NCI-H748 (cell line): ENCODE data around the gene GLCCI1.
"Not testable (repeated sequence)": the region's sequence is repeated elsewhere in the genome, so short reads cannot be mapped to it uniquely, and the experiment has no call there.

Source experiments
- DNase-seq: peaks from one replicate; lab custom pipeline; 2025; ENCODE audit not compliant: unreplicated experiment; lab: John Stamatoyannopoulos, UW

GLCCI1 gene

DNA sequence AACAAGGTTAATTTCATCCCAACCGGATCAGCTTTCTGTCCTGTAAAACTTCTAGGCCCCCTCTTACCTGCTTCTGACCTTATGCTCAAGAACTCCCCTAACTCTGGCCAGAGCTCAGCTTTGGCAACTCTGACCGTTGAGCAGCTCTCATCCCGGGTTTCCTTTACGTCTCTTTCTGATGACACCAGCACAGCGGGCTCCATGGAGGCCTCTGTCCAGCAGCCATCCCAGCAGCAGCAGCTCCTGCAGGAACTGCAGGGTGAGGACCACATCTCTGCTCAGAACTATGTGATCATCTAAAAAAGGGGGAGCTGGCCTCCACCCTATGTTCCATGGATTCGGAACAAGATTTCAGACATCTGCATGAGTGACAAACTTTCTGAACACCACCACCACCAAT is 117.6 kb downstream of the GLCCI1 start:
- DNase-seq, result no peak

DNA sequence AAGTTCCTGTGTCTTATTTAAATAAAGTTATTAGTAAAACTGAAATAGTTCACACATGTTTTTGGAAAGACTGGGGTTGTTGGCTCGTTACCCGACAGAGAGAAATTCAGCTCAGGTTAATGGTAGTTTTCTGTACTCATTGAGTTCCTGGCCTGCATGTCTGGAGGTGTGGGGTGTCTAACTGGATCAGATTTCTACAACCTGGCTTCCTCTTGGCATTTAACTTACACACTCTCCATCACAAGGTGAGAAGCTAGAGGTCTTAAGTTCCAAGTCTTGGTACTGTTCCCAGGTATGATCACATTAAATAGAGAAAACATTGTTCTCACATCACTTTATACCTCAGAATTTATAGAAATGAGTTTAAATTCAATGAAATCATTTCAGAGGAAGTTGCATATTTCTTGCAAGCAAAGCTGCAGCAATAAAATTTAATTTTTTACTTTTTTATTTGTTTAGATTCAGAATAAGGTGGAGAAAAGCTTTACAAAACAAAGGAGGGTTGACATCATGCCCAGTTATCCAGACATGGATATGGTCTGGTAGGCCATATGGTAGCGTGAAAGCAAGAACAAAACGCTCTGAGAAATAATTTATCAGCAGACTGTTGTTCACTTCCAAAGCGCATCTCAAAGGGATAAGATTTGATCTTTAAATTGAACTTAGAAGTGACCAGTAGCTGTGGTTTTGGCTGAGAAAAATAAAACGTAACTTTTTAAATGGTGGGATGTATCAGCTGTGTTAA is 120.6 kb downstream of the GLCCI1 start:
- DNase-seq, result no peak

GRCh38 chr7:8092140-8092539 is 123.5 kb downstream of the GLCCI1 start:
- no peak for DNase-seq

DNA sequence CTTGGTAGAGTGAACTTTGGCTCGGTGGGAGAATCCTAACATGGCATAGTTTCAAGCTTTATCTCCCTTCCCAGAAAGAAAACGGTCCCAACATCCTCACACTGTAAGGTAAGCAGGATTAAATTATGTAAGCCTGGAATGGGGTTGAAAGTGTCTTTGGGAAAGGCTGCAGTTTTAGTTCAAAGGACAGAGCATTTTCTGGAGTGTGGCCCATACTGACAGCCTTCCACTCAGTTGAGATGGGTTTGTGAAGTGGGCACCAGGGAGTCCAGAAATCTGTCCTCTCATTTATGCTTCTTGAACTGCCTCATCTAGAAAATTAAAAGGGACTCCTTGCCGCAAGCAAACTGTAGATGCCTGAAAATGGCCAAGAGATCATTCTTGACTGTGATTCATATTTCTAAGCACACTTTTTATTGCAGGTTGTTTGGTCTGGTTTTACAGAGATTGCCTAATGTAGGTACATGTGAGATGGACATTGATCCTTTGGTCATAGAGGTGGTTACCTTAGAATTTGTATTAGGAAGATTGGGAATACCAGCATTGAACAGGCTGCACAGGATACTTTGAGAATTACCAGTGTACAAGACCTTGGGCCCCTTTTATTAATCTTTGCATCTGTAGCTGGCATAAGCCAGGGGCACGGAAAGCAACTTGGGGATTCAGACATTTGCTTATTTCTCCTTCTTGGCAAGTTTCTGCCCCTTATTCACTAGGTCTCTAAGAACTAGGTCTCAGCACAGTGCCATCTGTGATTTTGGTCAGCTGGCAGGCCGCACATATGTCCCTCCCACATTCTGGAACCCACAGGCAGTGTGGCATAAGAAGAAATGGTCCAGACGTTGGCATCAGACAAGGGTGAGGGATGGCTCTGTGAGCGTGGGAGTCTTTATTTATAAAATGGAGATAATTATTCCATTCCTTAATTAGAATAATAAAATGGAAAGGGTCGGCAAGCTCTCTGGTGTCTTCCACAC is 125.9 kb downstream of the GLCCI1 start:
- no peak for DNase-seq

- DNase-seq, result not testable (repeated sequence)
These were observed 132.7 kb downstream of the GLCCI1 start for GRCh38 chr7:8101292-8101691.

DNA sequence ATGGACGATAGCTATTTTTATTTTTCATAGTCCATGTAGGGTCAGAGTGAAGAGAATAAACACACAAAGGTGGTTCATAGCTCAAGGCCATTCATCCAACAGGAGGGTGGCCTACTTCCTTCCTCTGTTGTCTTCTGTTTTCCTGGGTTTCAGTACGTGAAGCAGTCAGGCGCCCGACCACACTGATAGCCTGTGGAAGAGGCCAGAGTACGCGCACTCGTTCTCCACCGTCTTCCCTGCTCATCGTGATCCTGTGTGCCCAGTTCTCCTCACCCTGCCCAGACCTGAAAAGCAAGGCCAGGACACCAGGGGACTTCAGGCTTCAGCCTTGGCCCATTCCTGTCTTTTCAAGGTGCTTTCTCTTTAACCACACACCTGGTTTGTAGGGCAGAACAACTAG is 134.7 kb downstream of the GLCCI1 start:
- DNase-seq, result no peak

GRCh38 chr7:8105449-8106095 is 137.0 kb downstream of the GLCCI1 start:
- no peak for DNase-seq

DNA sequence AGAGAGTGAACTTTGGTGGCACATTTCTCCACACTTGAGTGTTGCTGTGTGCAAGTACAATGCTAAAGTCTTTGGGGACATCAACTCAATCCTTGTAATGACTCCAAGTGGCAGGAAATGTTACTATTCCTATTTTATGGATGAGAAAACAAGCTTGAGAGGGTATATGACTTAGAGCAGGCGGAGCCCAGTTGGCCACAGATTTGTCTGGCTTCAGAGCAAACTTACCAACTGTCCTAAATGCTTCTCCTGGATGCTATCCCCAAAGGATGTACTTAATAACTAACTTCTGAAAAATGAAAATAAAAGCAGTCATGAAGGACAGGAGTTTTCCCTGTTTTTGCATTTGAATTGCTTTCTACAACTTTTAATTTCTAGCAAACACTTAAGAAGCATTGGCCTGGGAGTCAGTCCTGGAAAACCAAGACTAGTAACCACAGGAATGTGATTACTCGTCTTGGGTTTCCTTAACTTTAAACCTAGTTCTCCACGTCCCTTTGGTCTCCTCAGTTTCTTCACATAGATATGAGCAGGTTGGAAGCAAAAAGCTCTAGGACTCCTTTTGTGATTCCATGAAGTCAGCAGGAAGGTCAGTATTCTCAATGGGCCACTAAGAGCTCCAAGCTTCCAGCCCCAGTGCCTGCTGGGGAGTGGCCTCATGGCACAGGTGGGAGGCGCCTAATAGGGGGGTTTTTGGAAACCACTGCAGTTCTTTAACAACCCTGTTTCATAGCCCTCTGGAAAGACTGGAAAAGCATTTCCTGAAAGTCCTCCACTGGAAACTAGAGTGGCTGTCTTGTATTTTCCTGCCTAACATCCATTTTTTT is 140.8 kb downstream of the GLCCI1 start:
- no peak for DNase-seq

DNA sequence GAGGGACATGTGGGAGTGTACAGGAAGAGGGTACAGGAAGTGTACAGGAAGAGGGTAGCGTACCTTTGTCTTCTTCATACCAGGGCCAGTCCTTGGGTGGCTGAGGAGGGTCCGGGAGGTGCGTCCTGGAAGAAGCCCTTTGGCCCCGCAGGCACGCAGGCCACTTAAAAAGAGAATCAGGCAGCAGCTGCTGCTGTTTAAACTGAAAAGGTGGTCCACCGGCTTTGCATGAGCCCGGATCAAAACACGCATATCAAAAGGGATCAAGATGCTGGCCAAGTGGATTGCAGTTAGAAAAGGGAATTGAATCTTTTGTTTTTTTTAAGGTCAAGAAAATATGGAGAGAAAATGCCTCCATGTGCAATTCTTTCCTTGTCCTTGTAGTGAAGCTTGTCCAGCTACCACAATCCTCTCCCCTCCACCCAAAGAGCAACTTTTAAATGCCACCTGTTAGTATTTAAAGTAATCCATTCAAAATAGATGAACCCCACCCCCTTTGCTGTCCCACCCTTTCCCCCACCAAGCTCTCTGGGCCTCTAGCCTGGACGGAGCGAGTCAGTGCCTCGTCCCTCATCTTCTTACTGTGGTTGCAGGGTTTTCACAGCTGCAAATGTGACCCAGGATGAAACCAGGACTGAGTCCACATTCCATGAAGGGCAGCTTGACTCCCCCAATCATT is 142.8 kb downstream of the GLCCI1 start:
- DNase-seq, result no peak

- no peak for DNase-seq
These were observed 144.1 kb downstream of the GLCCI1 start for GRCh38 chr7:8112685-8113084.

- no peak for DNase-seq
These were observed 144.6 kb downstream of the GLCCI1 start for GRCh38 chr7:8113184-8113583.

DNA sequence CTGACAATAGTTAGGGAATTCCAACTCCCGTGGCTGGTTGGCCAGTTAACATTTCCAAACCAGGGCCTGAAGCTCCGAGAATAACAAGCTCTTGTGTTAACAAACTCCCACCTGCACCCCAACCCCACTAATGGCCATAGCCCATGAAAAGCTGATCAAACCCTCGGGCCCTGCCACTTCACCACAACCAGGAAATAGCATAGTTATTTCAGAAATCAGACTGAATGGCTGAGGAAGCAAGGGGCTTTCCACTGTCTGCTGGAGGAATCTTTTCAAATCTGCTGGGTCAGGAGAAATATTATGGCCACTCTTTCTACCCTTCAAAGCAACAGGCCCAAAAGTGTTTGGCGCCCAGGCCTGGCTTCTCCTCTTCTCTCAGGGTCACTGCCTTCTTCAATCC is 145.6 kb downstream of the GLCCI1 start:
- no peak for DNase-seq

DNA sequence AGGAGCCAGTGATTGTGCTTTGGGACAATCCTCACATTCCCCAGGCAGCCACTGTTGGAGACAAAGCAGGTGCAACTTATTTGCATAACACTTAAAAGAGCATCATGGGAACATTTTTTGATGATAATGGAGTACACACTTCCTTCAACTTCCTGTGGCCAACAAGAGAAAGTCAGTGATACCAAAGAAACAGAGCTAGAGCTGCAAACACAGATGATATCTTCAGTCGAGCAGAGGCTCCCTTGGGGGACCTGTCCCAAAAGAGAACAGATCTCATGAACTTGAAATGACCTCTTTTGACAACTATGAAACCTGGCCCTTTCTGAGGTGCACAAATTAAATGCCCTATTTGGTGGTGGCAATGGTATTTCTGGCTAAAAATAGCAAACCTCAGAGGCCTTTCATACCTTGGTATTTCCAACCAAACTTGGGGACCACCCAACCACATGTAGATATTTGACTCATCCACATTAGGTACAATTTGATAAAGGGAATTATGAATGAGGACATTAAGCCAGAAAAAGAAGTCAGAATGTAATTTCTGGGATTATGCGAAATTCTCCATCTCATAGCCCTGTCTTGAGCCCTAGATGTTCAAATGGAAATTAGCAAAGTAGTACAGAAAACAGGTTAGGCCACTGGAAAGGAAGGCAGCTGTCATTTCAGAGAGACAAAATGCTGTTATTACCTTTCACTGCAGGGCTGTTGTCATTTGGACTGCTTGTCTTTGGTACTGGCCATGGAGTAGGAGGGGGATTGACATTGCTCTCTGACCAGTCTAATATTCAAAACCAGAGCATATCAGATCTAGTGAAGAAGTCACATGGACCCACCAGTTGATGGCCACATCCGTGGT is 147.2 kb downstream of the GLCCI1 start:
- no peak for DNase-seq

DNA sequence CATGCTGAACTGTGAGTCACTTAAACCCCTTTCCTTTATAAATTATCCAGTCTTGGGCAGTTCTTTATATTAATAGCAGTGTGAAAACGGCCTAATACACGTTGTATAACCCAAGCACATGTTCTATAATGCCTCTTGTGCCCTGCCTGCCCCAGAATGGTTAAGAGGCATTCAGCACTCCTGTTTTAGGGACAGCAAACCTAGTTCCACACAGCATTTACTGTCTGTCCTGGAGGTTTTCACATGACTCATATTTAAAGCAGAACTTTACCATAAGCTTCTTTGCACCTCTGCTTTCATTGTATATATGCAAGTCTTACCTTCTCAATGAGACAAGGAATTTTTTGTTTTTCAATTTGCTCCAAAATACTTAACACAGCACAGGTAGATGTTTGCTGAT is 148.6 kb downstream of the GLCCI1 start:
- no peak for DNase-seq

DNA sequence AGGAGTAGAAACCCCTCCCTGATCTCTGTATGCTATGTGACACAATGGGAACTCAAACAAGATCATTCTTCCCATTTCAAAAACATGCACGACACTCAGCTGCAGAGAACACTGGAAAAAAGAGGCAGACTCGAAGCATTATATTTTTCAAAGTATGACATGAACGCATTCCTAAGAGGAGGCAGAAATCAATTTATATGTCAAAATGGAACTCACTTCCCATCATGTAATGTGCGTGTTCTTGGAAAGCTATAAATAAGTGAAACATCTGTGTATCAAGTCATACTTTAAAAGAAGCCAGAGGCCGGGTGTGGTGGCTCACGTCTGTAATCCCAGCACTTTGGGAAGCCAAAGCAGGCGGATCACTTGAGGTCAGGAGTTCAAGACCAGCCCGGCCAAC is 150.7 kb downstream of the GLCCI1 start:
- no peak for DNase-seq

- DNase-seq, result no peak
These were observed 151.9 kb downstream of the GLCCI1 start for GRCh38 chr7:8120390-8121058.

DNA sequence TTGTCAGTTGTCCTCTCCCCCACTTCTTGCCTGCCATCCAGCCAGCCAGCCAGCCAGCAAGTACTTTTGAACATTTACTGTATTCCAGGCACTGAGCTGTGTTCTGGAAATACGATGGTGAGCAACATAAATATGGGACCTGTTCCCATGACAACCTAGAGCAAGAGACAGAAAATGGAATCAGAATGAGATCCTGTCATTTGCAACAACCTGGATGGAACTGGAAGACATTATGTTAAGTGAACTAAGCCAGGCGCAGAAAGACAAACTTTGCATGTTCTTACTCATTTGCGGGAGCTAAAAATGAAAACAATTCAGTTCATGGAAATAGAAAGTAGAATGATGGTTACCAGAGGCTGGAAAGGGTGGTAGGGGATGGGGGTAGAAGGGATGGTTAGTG is 152.6 kb downstream of the GLCCI1 start:
- DNase-seq, result no peak

DNA sequence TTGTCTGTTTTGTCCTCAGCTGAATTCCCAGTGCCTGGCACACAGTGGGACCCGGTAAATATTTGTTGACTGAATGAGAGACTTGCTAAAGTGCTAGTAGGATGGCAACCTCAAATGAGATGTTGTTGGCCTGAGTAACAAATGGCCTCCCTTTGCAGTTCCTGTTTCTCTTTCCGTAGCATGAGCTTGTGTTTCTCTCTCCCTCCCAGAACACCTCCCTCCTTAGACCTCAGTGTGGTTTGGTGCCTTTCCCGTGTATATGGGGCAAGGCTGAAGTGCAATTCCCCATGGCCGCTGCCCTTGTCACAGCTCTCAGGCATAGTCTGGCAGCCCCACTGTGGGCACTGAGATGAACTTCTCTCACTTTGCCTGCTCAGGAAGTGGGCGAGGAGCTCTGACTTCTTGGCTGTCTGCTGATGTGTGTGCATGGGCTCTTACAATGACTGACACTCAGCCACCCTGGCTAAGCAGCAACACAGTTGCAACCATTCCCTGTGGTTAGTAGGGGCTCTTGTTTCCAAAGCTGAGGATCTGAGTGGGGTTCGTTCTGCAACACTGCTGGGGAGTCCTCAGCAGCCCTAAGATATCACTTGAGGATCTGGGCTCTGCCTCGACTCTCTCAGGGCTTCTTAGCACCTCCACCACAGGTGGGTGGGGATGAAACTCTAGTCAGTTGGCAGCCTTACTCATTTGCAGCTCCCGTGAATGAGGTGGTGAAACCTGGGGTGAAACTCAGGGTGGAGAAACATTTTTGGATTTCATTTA is 157.3 kb downstream of the GLCCI1 start:
- DNase-seq, result no peak
